ENCODE measurements around the gene PRKCB.
"Not testable (repeated sequence)": the region's sequence is repeated elsewhere in the genome, so short reads cannot be mapped to it uniquely, and the experiment has no call there.

PRKCB gene

DNA sequence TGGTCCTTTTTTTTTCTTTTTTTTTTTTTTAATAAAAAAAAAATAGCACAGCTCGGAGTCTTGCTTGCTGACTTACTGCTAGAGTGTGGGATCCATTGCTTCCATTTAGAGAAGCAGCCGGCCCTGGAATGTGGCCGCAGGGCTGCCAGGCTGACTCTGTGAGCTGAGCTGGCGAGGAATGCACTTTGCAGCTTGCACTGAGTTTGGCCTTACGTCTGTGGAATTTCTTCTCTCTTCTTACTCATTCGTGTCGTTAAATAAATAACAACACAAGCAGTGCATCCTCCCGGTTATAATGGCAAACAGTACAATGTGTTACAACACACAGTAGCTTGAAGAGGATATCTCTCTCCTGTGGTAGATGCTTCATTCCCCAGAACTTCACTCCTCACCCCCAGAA lies 69.2 kb downstream of the PRKCB start:
- DNase-seq: no peak

GRCh38 chr16:23907457-23907902 lies 71.7 kb downstream of the PRKCB start:
- DNase-seq: no peak

DNA sequence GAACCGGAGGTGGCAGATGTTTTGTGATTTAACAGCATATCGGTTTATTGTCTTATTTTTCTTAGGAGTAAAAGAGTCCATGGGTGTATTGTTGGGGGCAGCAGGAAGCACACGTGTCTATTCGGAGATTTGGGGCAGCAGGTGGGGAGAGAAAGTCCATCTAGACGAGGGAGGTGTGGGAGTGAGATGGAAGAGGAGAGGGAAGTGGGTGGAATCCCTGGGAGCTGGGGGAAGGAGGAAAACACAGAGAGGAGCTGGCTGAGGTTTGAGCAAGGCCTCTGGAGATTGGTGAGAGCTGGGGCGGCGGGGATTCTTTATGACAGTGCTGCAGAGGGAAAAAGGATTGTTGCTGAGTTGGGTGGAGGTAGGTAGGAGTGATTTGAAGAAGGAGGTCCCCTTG lies 72.1 kb downstream of the PRKCB start:
- no peak for DNase-seq

DNA sequence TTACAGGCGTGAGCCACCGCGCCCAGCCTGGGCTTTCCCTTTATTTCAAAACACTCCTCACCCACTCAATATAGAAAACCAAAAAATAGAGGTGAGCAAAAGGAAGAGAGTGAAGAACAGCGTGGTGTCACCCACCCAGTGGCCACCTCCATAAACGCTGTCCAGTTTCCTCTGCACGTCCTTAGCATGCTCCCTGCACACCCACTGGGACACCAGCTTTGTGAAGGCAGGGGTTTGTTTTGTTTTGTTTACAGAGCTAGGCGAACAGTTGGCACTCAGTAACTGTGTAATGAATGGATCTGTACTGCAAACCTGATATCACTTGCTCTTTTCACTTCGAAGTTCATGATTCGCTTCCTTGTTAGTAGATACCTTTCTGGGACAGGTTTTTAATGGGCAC lies 73.0 kb downstream of the PRKCB start:
- DNase-seq: no peak

GRCh38 chr16:23909792-23910418 lies 74.1 kb downstream of the PRKCB start:
- DNase-seq: no peak

GRCh38 chr16:23914946-23915530 lies 79.3 kb downstream of the PRKCB start:
- no peak for DNase-seq

- not testable (repeated sequence) for DNase-seq
These were observed 80.8 kb downstream of the PRKCB start for GRCh38 chr16:23916552-23916951.

DNA sequence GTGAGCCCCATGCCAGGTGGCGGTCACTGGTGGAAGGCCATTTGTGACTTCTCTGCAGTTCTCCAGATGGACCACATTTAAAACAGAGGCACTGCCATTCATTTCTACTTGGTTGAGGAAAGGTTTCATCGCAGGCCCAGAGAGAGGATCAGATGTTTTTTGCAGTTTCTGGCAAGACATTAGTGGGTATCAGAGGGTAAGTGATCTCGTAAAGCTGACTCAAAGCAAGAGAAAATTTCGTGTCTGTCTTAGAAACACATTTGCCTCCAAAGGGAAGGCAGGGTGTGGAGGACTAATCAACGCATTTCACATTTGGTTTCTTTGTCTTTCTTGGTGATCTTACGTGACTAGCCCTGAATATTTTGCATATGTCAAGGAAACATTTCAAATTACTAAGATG lies 81.8 kb downstream of the PRKCB start:
- no peak for DNase-seq

GRCh38 chr16:23920446-23920845 lies 84.7 kb downstream of the PRKCB start:
- DNase-seq: no peak

GRCh38 chr16:23920899-23921298 lies 85.1 kb downstream of the PRKCB start:
- DNase-seq: no peak

DNA sequence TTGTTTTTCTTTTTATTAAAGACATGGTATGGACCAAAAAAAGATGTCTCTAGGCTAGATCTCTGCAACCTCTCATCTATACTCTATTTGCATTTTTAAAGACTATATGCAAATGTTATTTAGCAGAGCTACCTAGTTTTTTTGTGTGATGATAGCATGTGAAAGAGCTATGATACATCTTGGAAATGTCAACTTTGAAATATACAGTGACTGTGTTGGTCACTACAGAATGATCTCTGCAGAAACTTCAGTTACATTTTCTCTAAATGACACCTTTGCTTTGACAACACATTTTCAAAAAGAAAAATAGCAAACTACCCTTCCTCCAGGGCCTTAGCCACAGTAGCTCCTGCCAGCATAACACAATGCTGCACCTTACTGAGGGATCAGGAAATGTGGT lies 86.6 kb downstream of the PRKCB start:
- DNase-seq: no peak

DNA sequence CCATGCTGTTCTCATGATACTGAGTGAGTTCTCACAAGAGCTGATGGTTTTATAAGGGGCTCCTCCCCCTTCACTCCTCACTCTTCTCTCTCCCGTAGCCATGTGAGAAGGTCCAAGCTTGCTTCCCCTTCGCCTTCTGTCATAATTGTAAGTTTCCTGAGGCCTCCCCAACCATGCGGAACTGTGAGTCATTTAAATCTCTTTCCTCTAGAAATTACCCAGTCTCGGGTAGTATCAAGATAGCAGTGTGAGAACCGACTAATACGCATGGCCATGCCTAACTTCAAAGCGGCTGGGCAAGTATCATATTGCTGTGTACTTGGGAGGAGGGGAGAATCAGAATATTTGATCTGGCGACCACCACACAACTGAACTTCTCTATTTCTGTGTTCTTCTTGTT lies 88.3 kb downstream of the PRKCB start:
- no peak for DNase-seq

- DNase-seq: no peak
These were observed 92.0 kb downstream of the PRKCB start for GRCh38 chr16:23927796-23928195.

GRCh38 chr16:23929237-23929636 lies 93.5 kb downstream of the PRKCB start:
- no peak for DNase-seq

DNA sequence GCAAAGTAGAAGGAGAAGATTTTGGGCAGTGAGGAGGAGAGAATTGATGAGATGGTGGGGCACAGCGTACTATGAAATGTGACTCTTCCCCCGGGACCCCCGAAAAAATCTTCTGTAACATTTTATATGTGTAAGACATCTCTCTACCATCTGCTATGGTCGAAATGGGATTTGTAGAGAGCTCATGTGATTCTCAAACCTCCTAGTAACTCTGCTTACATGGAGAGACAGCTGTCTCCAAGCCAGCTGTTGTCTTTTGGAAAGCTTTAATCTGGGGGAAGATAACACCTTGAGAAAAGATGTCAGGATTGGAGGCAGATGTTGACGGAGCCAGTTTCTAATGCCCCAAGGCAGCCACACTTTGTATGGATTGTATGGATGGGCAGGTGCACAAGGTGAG lies 94.1 kb downstream of the PRKCB start:
- no peak for DNase-seq

- DNase-seq: no peak
These were observed 95.0 kb downstream of the PRKCB start for GRCh38 chr16:23930791-23931190.

DNA sequence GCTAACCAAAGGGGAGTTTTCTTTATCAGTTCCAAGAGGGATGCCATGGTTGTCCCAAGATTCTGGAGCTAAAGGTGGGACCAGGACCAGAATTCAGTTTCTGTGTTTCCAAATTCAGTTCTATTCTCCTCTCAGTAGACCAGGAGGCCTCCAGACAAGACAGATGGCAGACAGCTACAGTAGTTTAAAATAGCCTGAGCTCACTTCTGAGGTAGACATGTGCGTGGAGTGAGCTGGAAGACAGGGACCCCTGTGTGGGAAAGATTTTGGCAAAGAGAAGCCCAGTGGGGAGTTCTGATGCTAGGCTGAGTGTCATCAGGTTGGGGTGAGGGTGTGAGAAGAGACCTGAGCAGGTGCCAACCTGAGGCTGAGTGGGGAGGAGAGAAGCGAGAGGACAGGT lies 95.4 kb downstream of the PRKCB start:
- DNase-seq: no peak

GRCh38 chr16:23933650-23934049 lies 97.9 kb downstream of the PRKCB start:
- DNase-seq: not testable (repeated sequence)

DNA sequence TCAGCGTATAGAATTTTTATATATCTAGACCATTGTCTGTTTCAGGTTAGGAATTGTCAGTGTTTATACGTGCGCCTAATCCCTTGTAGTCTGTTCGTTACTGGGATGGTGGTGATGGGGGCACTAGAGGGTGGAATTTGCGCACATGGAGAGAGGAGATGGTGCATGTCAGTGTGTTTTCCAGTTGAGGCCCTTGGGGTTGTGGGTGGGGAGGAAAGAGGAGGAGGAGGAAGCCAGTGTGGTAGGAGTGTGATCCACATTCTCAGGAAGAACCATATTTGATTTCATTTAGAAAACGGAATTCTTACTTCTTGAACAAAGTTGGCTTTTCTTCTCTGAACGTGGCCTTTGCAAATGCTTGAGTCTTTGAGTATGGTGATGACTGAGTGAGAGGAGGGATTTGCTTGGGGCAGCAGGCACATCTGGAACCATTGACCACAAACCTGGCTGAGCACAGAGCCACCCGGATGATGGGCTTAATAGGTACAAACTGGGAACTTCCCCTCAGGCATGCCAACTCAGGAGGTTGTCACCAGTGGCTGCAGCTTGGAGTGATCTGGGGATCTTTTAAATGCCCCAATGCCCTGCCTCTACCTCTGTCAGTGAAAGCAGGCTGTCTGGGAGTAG lies 98.9 kb downstream of the PRKCB start:
- DNase-seq: no peak

DNA sequence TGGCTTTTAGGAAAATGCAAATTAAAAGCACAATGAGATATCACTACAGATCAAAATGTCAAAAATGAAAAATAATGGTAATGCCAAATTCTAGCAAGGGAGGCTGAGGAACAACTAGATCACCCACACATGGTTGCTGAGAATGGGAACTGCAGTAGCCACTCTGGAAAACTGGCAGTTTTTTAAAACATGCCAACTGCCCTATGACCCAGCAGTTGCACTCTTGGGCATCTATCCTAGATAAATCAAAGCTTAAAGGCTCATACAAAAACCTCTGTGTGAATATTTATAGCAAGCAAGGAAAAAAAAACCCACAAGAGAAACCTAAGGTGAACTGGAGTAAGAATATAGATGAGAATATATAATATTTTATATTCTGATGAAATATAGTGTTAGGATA lies 104.3 kb downstream of the PRKCB start:
- no peak for DNase-seq

GRCh38 chr16:23941025-23941424 lies 105.2 kb downstream of the PRKCB start:
- DNase-seq: no peak

- peak; percentile 8 for DNase-seq
These were observed 106.3 kb downstream of the PRKCB start for GRCh38 chr16:23941963-23942564.

DNA sequence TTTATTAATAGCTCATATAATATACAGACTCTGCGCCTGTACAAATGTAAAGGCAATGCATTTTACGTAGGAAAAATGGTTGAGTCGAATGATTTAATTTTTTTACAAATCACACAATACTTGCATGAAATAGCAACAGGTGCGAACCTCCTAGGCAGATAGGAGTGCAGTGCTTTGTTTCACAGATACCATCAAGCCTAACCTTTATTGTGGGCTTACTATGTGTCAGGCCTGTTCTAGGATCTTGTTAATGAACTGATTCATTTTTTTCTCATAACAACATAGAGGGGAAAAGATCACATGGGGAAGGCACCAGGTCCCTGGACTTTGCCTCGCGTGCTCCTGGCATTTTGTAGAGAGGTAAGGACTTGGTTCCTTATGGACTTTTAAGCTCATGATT lies 107.8 kb downstream of the PRKCB start:
- DNase-seq: no peak

- DNase-seq: no peak
These were observed 108.6 kb downstream of the PRKCB start for GRCh38 chr16:23944381-23944780.

All from NCI-H446 treated with DMSO at 0.1 percent for 48 hours (cell line).